Upper lobe of left lung (tissue), 6 donors: ENCODE data around the gene BRAF. TPM values are rescaled to one million over a fixed set of nuclear protein-coding genes. Genes with fewer than 3 reads are reported as not detected.

Source experiments
- ATAC-seq, 2 donors: fragments of 200-7000 bp; cut with Tn5 transposase; one replicate each; pipeline ENCODE4 v1.9.1; 2022; ENCODE audit warnings: mild to moderate bottlenecking in 2 of 2, moderate library complexity in 2 of 2; ENCODE audit not compliant: low FRiP score in 2 of 2
- DNase-seq, 2 donors: peaks; one replicate each; pipeline ENCODE4 v3.0.0-alpha.2; 2019 to 2020
- H3K27ac ChIP-seq, 4 donors: fragments of 200-600 bp; sonication (generic); one replicate each; pipeline ENCODE4 v1.5.1; 2016 to 2019
- H3K27me3 ChIP-seq, 4 donors: fragments of 200-600 bp; sonication (generic); one replicate each; pipeline ENCODE4 v1.5.1; 2017 to 2019
- H3K36me3 ChIP-seq, 4 donors: fragments of 200-600 bp; sonication (generic); one replicate each; pipeline ENCODE4 v1.5.1; 2016 to 2019
- H3K4me1 ChIP-seq, 4 donors: fragments of 200-600 bp; sonication (generic); one replicate each; pipeline ENCODE4 v1.5.1; 2018 to 2019
- H3K4me3 ChIP-seq, 4 donors: fragments of 200-600 bp; sonication (generic); one replicate each; pipeline ENCODE4 v1.5.1; 2017 to 2019; ENCODE audit warnings: mild to moderate bottlenecking in 2 of 4, moderate library complexity in 1 of 4
- H3K9me3 ChIP-seq, 4 donors: fragments of 200-600 bp; sonication (generic); one replicate each; pipeline ENCODE4 v1.5.1; 2018 to 2019
- EP300 ChIP-seq, 4 donors: sonication (generic); formaldehyde crosslinking; IDR thresholded peaks; one replicate each; pipeline ENCODE4 v1.5.1; 2017; ENCODE audit warnings: antibody characterized with exemption in 4 of 4, control low read depth in 2 of 4
- POLR2A ChIP-seq, 4 donors: fragments of 450-650 bp; IDR thresholded peaks; one replicate each; pipeline ENCODE4 v1.5.1; 2016 to 2017; ENCODE audit warnings: antibody characterized with exemption in 4 of 4, mild to moderate bottlenecking in 2 of 4
- POLR2AphosphoS5 ChIP-seq, 2 donors: sonication (generic); formaldehyde crosslinking; IDR thresholded peaks; one replicate each; pipeline ENCODE4 v1.5.1; 2017; ENCODE audit warnings: antibody characterized with exemption in 2 of 2
- WGBS, 2 donors: methylation state at CpG; one replicate each; pipeline ENCODE4 v1.1.5; 2017 to 2018; 5-methylcytosine and 5-hydroxymethylcytosine counted together
- total RNA-seq, 6 donors: library from RNA; depleted of rRNA in 4 of 6; stranded (reverse); fragments of >200 nt in 4 of 6; gene quantifications; one replicate each; pipeline versions ENCODE4 v1.1.0 to v1.2.1, GENCODE V29; 2016 to 2021
- TF ChIP-seq, protein P1 (sequence below), 6 experiments: fragments of 450-650 bp in 4 of 6; fragments of 200-600 bp in 2 of 6; sonication (generic) in 2 of 6; IDR thresholded peaks; one replicate each; pipeline ENCODE4 v1.5.1; 2016 to 2019; ENCODE audit warnings: antibody characterized with exemption in 6 of 6
- donor health status: DM: no; HTN: no; CAD: no; lungs with moderate emphysema.
- donor health status: DM: no; HTN: yes; CAD: no; lungs with severe emphysema.

Gene BRAF
- total RNA-seq, 6 donors from 2014 or later, result 31.1 to 106 (median 46.0) TPM

DNA sequence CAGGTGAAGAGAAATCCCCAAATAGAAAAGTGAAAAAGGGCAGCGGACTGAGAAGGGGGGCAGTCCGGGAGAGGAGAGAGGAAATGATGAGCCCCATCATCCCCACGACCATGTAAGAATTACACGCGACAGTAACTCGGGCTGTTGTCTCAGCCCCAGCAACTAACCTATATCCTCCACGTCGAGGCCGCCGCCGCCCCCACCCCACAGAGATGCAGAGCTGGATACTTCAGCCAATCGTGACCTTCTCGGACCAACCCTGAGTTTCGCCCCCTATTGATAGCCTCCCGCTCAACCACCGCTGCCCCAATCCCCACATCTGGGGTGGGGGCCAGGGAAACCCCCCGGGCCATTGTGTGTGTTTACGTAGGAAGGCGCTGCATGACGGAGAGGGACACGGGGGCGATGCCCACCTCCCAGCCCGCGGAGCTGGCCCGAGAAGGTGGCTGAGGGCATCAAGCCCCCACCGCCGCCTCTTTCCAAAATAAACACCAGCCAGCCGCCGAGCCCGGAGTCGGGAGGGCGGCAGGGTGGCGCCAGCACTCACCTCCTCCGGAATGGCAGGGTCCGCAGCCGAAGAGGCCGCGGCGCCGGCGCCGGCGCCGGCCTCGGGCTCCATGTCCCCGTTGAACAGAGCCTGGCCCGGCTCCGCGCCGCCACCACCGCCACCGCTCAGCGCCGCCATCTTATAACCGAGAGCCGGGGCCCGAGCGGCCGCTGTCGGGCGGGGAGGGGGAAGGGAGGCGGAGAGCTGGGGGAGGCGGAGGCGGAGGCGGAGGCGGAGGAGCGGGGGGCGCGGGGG lies 509 bp downstream of the BRAF start:
- DNase-seq (peak; percentile 79 to 95), ATAC-seq (peak; percentile 82 to 92)
- no peaks in the 10 kb centered on the region for H3K9me3 ChIP-seq
- H3K4me3 ChIP-seq, result peak overlapping the region; percentile 73 to 97 (median 83)
- H3K4me1 ChIP-seq, result peaks cover 17 to 40% (median 27%) of the 10 kb centered on the region in 4 donors
- TF ChIP-seq EP300 (IDR thresholded peaks at IDR 0.05) (no peak), POLR2AphosphoS5 (IDR thresholded peaks at IDR 0.05) (peak; percentile 21 to 65), POLR2A (IDR thresholded peaks at IDR 0.05) (peak in 2 of 4 donors; percentile 31 to 65)
- TF ChIP-seq, protein P1, sequence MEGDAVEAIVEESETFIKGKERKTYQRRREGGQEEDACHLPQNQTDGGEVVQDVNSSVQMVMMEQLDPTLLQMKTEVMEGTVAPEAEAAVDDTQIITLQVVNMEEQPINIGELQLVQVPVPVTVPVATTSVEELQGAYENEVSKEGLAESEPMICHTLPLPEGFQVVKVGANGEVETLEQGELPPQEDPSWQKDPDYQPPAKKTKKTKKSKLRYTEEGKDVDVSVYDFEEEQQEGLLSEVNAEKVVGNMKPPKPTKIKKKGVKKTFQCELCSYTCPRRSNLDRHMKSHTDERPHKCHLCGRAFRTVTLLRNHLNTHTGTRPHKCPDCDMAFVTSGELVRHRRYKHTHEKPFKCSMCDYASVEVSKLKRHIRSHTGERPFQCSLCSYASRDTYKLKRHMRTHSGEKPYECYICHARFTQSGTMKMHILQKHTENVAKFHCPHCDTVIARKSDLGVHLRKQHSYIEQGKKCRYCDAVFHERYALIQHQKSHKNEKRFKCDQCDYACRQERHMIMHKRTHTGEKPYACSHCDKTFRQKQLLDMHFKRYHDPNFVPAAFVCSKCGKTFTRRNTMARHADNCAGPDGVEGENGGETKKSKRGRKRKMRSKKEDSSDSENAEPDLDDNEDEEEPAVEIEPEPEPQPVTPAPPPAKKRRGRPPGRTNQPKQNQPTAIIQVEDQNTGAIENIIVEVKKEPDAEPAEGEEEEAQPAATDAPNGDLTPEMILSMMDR (IDR thresholded peaks at IDR 0.05), result peak; percentile 18 to 53 (median 42)
- H3K27me3 ChIP-seq, result no peaks in the 10 kb centered on the region
- H3K36me3 ChIP-seq, result no peaks in the 10 kb centered on the region
- peak overlapping the region; percentile 93 to 100 (median 100) for H3K27ac ChIP-seq
- WGBS, 2 donors, result 1 to 2% methylated on average over 14 to 49 of the region's 69 CpGs

DNA sequence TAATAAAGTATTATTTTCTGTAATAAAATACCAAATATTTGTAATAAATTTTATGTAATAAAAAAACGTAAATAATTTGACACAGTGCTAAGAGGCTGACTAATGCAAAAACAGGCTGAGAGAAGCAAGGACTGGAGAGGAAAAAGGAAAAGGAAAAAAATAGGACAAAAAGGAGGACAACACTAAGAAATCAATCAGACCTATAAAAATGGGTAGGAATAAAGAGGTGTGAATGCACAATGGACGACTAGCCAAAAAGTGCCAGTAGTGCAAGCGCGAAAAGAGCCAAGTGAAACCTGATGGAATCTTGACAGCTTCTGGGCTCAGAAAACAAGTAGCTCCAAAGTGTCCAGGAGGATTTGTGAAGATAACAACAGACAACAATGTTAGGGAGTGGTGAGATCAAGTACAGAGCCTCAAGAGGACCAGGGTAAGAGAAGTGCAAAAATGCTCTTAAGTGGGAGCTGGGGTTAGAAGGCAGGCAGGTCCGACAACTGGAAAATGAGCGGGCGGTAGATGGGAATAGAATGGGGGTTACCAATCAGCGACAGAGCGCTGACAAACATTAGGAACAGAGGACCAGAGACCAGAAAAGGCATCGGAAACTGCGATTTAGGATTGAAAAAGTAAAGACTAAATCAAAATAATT lies 1.2 kb downstream of the BRAF start:
- DNase-seq, result no peak
- TF ChIP-seq POLR2A (IDR thresholded peaks at IDR 0.05), result no peak
- Histone ChIP-seq H3K27me3 (no peaks in the 10 kb centered on the region), H3K4me1 (peaks cover 17 to 40% (median 27%) of the 10 kb centered on the region in 4 donors), H3K4me3 (peak overlapping the region; percentile 73 to 97 (median 83)), H3K36me3 (no peaks in the 10 kb centered on the region), H3K9me3 (no peaks in the 10 kb centered on the region), H3K27ac (peak overlapping the region; percentile 93 to 100 (median 100))
- 4 to 5% methylated on average over 11 of the region's 11 CpGs for WGBS, 2 donors
- ATAC-seq, result peak; percentile 33 to 49

DNA sequence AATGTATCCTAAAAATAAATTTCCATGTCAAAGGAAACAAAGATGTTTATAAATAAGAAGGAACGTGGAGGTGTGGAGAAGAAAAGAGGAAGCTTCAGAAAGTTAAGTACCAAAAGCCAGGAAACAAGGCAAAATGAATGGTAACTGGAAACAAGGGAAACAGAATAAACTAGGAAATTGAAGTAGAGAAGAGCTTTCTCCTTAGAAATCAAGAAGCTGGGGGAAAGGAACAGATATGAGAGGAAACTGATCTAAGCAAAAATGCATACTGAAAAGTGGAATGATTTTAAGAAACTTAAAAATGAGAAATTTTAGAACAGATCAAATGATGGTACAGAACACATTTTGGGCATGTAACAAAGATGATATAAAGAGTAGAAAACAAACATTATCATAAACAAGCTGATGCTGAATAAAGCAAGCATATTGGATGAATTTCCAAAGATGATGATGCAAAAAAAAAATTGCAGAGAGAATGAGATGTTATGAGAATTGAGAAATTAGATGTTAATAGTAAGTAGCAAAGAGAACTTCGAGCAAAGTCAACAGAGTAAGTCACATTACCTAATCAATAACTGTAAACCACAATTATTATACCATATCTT lies 1.9 kb downstream of the BRAF start:
- H3K4me3 ChIP-seq, result peak overlapping the region in 2 of 4 donors; percentile 76 to 90
- WGBS, 2 donors, result 26 to 33% methylated on average over 2 of the region's 2 CpGs

DNA sequence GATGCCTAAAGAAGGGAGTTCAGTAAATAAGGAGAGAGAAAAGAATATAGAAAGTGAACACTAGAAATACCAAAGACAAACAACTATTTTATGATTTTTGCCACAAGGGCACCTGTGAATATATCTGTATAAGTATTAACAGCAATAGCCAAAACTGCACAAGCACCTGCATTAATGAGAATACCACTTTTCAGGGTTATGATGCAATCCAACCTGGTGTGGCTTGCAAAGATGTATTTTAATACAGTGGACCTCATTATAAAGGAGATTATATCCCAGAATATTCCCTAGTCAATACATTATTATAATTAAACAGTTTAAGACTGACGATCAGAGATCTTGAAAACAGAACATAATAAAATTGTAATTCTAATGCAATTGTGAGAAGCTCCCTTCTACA lies 4.0 kb downstream of the BRAF start:
- TF ChIP-seq, protein P1 (IDR thresholded peaks at IDR 0.05), result no peak
- TF ChIP-seq EP300 (IDR thresholded peaks at IDR 0.05) (no peak), POLR2AphosphoS5 (IDR thresholded peaks at IDR 0.05) (no peak), POLR2A (IDR thresholded peaks at IDR 0.05) (no peak)
- H3K36me3 ChIP-seq, result no peaks in the 10 kb centered on the region
- H3K27ac ChIP-seq, result no peak overlapping the region
- H3K4me3 ChIP-seq, result no peak overlapping the region
- ATAC-seq, result no peak
- 80 to 86% methylated on average over 1 of the region's 1 CpG for WGBS, 2 donors
- H3K9me3 ChIP-seq, result no peaks in the 10 kb centered on the region
- DNase-seq, result no peak
- peaks cover 17 to 52% (median 27%) of the 10 kb centered on the region in 4 donors for H3K4me1 ChIP-seq
- H3K27me3 ChIP-seq, result no peaks in the 10 kb centered on the region

More for the DNA sequence above, 1.9 kb downstream of the BRAF start:
- Histone ChIP-seq H3K27ac (peak overlapping the region in 1 of 4 donors; percentile 100), H3K36me3 (no peaks in the 10 kb centered on the region), H3K4me1 (peaks cover 17 to 46% (median 27%) of the 10 kb centered on the region in 4 donors), H3K27me3 (no peaks in the 10 kb centered on the region), H3K9me3 (no peaks in the 10 kb centered on the region)
- no peak for ATAC-seq
- TF ChIP-seq POLR2AphosphoS5 (IDR thresholded peaks at IDR 0.05) (no peak), POLR2A (IDR thresholded peaks at IDR 0.05) (no peak), EP300 (IDR thresholded peaks at IDR 0.05) (no peak)
- TF ChIP-seq, protein P1 (IDR thresholded peaks at IDR 0.05), result no peak
- DNase-seq, result no peak

DNA sequence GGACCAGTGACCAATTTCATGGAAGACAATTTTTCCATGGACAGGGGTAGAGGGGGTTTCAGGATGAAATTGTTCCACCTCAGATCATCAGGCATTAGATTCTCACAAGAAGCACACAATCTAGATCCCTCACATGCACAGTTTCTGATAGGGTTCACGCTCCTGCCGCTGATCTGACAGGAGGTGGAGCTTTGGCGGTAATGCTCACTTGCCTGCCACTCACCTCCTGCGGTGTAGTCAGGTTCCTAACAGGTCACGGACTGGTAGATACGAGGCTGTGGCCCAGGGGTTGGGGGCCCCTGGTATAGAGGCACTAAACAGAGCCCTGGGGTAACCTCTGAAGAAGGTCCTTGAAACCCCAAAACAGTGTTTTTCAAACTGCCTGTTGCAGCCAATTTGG lies 6.5 kb downstream of the BRAF start:
- H3K27ac ChIP-seq, result no peak overlapping the region
- H3K36me3 ChIP-seq, result no peaks in the 10 kb centered on the region
- peaks cover 13 to 55% (median 27%) of the 10 kb centered on the region in 4 donors for H3K4me1 ChIP-seq
- no peaks in the 10 kb centered on the region for H3K27me3 ChIP-seq
- WGBS, 2 donors, result 95 to 100% methylated on average over 6 of the region's 6 CpGs
- H3K4me3 ChIP-seq, result no peak overlapping the region
- ATAC-seq, result no peak
- TF ChIP-seq POLR2AphosphoS5 (IDR thresholded peaks at IDR 0.05) (no peak), POLR2A (IDR thresholded peaks at IDR 0.05) (no peak), EP300 (IDR thresholded peaks at IDR 0.05) (no peak)
- TF ChIP-seq, protein P1 (IDR thresholded peaks at IDR 0.05), result no peak
- H3K9me3 ChIP-seq, result no peaks in the 10 kb centered on the region
- DNase-seq, result no peak
